Heart right ventricle (tissue), 16 donors: ENCODE measurements around the gene PWWP2B. TPM values are rescaled to one million over a fixed set of nuclear protein-coding genes. Genes with fewer than 3 reads are reported as not detected.

Experiments
- ATAC-seq, 8 donors: fragments of 200-7000 bp; cut with Tn5 transposase; one replicate each; pipeline ENCODE4 v1.9.1; 2020; ENCODE audit warnings: mild to moderate bottlenecking in 8 of 8, moderate library complexity in 8 of 8, moderate number of reproducible peaks in 1 of 8
- DNase-seq, 2 donors: peaks; one replicate each; pipeline ENCODE4 v3.0.0-alpha.2; 2020
- H3K27ac ChIP-seq, 10 donors: fragments of 200-600 bp; sonication (generic) in 2 of 10; one replicate each; pipeline versions ENCODE4 v1.5.0 to v1.8.0; 2020 to 2022; ENCODE audit warnings: mild to moderate bottlenecking in 3 of 10
- H3K27me3 ChIP-seq, 7 donors: fragments of 200-600 bp; one replicate each; pipeline ENCODE4 v1.8.0; 2021 to 2022; ENCODE audit warnings: mild to moderate bottlenecking in 2 of 7
- H3K36me3 ChIP-seq, 9 donors: fragments of 200-600 bp; sonication (generic) in 1 of 9; one replicate each; pipeline versions ENCODE4 v1.5.0 to v1.8.0; 2020 to 2022; ENCODE audit warnings: mild to moderate bottlenecking in 2 of 9
- H3K4me1 ChIP-seq, 9 donors: fragments of 200-600 bp; sonication (generic) in 1 of 9; one replicate each; pipeline versions ENCODE4 v1.5.0 to v1.8.0; 2020 to 2022; ENCODE audit warnings: mild to moderate bottlenecking in 4 of 9
- H3K4me3 ChIP-seq, 10 donors: fragments of 200-600 bp; sonication (generic) in 2 of 10; one replicate each; pipeline versions ENCODE4 v1.5.0 to v1.8.0; 2020 to 2022; ENCODE audit warnings: mild to moderate bottlenecking in 7 of 10, moderate library complexity in 2 of 10
- H3K9me3 ChIP-seq, 11 donors: fragments of 200-600 bp in 10 of 11; sonication (generic) in 2 of 11; one replicate each; pipeline versions ENCODE4 v1.5.0 to v1.8.0; 2013 to 2022; ENCODE audit warnings: mild to moderate bottlenecking in 2 of 11, control low read depth in 1 of 11, moderate library complexity in 1 of 11
- WGBS, 2 donors: extraction: QIAGEN DNeasy Blood & Tissue Kit; methylation state at CpG; one replicate each; pipeline ENCODE4 v1.1.7; 2013; ENCODE audit warnings: inconsistent platforms in 1 of 2; 5-methylcytosine and 5-hydroxymethylcytosine counted together
- intact Hi-C, 10 donors: fragments of 100-400 bp; cut with DNase I; formaldehyde crosslinking; loops; one replicate each; pipeline versions ENCODE4 v1.11.1 to v1.14.2; 2022
- polyA plus RNA-seq, 2 donors: library from polyadenylated mRNA; stranded (reverse); fragments of 200-250 nt; gene quantifications; one replicate each; pipeline ENCODE4 v1.2.3, GENCODE V29; 2013
- total RNA-seq, 10 donors: library from RNA; stranded (reverse); fragmentation: NEBNext Ultra II Directional in 3 of 10; extraction: Animal tissue kit (Norgen Biotek cat#: 25700) in 3 of 10; gene quantifications; one replicate each; pipeline versions ENCODE4 v1.2.1 to v1.2.4, GENCODE V29; 2021 to 2023
- TF ChIP-seq, protein P1 (sequence below), 9 donors: fragments of 200-600 bp; sonication (generic) in 2 of 9; IDR thresholded peaks; one replicate each; pipeline versions ENCODE4 v1.5.0 to v1.8.0; 2021 to 2022; ENCODE audit warnings: antibody characterized with exemption in 9 of 9, mild to moderate bottlenecking in 5 of 9, moderate library complexity in 1 of 9
- donor health status: Arrhythmogenic right ventricular cardiomyopathy.
- donor health status: ischemic (EF 13 %, LVEDD 7.1; RV severe dilation, severe dysfunction).
- donor health status: healthy with polysubstance abuse.
- donor health status: DM: no; HTN: yes; CAD: no.
- donor health status: DM: no; HTN: no; CAD: no.
- donor health status: ischemic (EF 25% LVEDD 6.9; RV normal size, moderate dysfunction).
- donor health status: ischemic (EF 25% LVEDD 5.7; RV mildly dilated, moderate dysfunction).
- donor health status: healthy.
- donor health status: DM: yes; HTN: yes; CAD: no.
- donor health status: Ischemic cardiomyopathy.
- donor health status: ischemic (EF 35%, LVEDD 5.7; RV mildly dilated, moderate dysfunction).
- donor health status: nonischemic (EF 11% LVEDD 7.7; RV severe dilation, severe dysfunction).
- donor health status: DM: yes; HTN: yes; CAD: no.
- donor health status: PGD.
- donor health status: ischemic (EF 29% LVEDD 5.4; RV normal size, mild dysfunction).
- donor health status: nonischemic (EF 23%, LVEDD 6.1; RV moderate dilation, normal function).

The PWWP2B gene
- total and polyA plus RNA-seq, 12 donors: 11.1 to 21.3 (median 15.0) TPM

DNA sequence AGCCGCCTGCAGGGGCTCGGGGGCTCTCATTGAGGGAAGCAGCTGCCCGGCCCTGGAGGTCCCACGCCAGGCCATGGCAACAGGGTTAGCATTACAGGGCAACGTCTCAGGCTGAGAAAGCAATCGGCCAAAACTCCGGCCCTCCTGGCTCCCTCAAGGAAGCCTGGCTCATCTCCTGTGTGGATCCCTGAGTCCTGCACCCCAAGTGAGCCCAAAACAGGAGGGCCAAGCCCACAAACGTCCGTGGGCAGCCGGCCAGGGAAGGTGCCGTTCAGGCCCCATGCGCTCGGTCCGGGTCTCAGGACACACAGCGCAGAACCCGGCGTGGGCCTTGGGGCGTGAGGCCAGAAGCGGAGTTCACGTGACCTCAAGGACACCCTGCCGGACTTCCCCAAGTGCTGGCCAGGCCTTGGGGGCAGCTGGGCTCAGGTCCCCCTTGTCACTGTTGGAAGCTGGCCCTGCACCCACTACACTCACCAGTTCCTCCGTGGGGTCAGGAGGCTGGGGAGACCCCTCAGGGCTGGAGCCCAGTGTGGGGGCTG lies 8.0 kb upstream of the PWWP2B start:
- H3K4me3 ChIP-seq: no peak overlapping the region
- WGBS, 2 donors: 44 to 54% methylated on average over 21 to 22 of the region's 22 CpGs
- no peaks in the 10 kb centered on the region for H3K36me3 ChIP-seq
- DNase-seq: no peak
- H3K4me1 ChIP-seq: peaks cover 3 to 25% (median 12%) of the 10 kb centered on the region in 9 donors
- ATAC-seq: peak in 4 of 8 donors; percentile 23 to 28 (median 27)
- TF ChIP-seq, protein P1, sequence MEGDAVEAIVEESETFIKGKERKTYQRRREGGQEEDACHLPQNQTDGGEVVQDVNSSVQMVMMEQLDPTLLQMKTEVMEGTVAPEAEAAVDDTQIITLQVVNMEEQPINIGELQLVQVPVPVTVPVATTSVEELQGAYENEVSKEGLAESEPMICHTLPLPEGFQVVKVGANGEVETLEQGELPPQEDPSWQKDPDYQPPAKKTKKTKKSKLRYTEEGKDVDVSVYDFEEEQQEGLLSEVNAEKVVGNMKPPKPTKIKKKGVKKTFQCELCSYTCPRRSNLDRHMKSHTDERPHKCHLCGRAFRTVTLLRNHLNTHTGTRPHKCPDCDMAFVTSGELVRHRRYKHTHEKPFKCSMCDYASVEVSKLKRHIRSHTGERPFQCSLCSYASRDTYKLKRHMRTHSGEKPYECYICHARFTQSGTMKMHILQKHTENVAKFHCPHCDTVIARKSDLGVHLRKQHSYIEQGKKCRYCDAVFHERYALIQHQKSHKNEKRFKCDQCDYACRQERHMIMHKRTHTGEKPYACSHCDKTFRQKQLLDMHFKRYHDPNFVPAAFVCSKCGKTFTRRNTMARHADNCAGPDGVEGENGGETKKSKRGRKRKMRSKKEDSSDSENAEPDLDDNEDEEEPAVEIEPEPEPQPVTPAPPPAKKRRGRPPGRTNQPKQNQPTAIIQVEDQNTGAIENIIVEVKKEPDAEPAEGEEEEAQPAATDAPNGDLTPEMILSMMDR (IDR thresholded peaks at IDR 0.05): no peak
- H3K9me3 ChIP-seq: no peaks in the 10 kb centered on the region
- H3K27ac ChIP-seq: no peak overlapping the region
- H3K27me3 ChIP-seq: no peaks in the 10 kb centered on the region
- intact Hi-C loops: loop anchor here in 4 of 10 donors (1.0 to 10.0 kb wide), 3 partner anchors 63 to 256 kb away; no protein-coding TSS in a partner anchor

DNA sequence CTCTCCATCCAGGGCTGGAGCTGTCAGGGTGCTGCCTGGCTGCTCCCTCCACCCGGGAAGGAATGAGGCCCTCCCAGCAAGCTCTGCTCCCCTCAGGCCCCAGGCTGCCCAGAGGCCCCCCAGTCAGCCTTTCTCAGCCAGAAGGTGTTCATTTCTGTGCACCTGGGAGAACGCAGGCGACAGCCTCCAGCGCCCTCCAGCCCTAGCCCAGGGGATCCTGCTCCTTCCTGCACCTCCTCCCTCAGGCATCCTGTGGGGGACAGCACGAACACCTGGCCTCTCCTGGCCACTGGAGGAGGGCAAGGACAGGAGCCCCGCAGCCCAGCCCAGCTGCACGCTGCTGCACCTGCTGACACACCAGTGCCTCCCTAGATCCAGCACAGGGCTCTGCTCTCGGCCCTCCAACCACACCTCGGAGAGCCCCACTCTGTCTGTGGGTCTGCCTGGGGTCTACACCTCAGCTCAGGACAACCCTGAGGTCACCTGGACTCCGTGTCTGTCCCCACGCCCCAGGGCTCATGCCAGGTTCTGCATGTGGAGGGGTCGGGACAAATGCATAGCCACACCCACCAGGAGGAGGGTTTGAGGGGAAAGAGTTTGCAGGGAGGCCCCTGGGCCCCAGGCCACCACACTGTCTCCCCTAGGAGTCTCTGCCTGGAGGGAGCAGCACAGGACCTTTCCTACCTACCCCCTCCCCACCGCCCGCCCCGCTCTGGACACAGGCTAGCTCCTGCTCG lies 7.4 kb upstream of the PWWP2B start:
- Histone ChIP-seq H3K36me3 (no peaks in the 10 kb centered on the region), H3K4me3 (no peak overlapping the region), H3K9me3 (no peaks in the 10 kb centered on the region), H3K4me1 (peaks cover 3 to 25% (median 12%) of the 10 kb centered on the region in 9 donors), H3K27me3 (no peaks in the 10 kb centered on the region), H3K27ac (no peak overlapping the region)
- TF ChIP-seq, protein P1 (IDR thresholded peaks at IDR 0.05): no peak
- no peak for DNase-seq
- 75 to 82% methylated on average over 16 of the region's 16 CpGs for WGBS, 2 donors
- no peak for ATAC-seq
- intact Hi-C loops: loop anchor here in 9 of 10 donors (2.0 to 10.0 kb wide), 7 partner anchors 57 to 255 kb away; no protein-coding TSS in a partner anchor

DNA sequence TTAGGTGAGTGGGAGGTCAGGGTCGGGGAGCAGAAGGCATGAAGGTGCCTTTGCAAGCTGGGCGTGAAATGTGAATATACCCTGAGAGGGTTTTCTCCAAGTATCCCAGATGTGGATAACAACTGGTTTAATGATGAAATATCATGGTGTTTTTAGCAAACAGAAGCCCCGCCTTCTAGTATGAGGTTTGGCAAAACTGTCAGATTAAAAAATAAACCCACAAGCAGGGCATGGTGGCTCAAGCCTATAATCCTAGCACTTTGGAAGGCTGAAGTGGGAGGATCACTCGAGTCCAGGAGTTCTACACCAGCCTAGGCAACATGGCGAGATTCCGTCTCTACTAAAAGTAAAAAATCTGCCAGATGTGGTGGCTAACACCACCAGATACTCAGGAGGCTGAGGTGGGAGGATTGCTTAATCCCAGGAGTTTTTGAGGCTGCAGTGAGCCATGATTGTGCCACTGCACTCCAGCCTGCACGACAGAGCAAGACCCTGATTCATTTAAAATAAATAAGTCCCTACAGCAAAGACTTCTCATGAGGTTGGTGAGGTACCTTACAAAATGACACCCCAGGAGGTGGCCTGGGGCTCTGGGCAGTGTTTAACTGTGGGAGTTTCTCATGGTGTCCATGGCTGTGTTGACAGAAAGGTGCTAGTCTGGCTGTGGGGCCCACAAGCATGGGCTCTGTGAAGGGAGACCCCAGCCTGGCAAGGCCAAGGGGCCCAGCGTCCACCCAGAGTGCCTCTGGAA lies 6.7 kb upstream of the PWWP2B start:
- H3K4me1 ChIP-seq: peaks cover 3 to 31% (median 17%) of the 10 kb centered on the region in 9 donors
- no peak for ATAC-seq
- no peak overlapping the region for H3K27ac ChIP-seq
- TF ChIP-seq, protein P1 (IDR thresholded peaks at IDR 0.05): no peak
- intact Hi-C loops: loop anchor here in 7 of 10 donors (2.0 to 10.0 kb wide), 5 partner anchors 56 to 247 kb away; no protein-coding TSS in a partner anchor
- DNase-seq: no peak
- H3K36me3 ChIP-seq: no peaks in the 10 kb centered on the region
- H3K4me3 ChIP-seq: no peak overlapping the region
- WGBS, 2 donors: 82 to 90% methylated on average over 8 of the region's 8 CpGs
- H3K9me3 ChIP-seq: no peaks in the 10 kb centered on the region
- no peaks in the 10 kb centered on the region for H3K27me3 ChIP-seq
